K562 (cell line): Measurements from ENCODE around the gene GARIN5B. TPM values are rescaled to one million over a fixed set of nuclear protein-coding genes. Genes with fewer than 3 reads are reported as not detected.
A peak's percentile ranks its signal among the peaks of the same experiment; 100 is the strongest.

ENCODE experiments used
- ATAC-seq: fragments of 200-7000 bp; cut with Tn5 transposase; 3 replicates; pipeline ENCODE4 v1.9.1; 2020; ENCODE audit warnings: moderate library complexity
- BruUV-seq: library from RNA; stranded (reverse); fragments of 400-500 nt; replicated peaks from 2 replicates; lab custom pipeline; 2021; lab: Mats Ljungman, UMichigan
- CTCF ChIA-PET: fragments of 300-600 bp; formaldehyde crosslinking; extraction: SDS; loops from one replicate; lab custom pipeline; 2021; ENCODE audit warnings: low intra/inter-chr PET ratio; lab: Yijun Ruan, JAX
- POLR2A ChIA-PET: fragments of 300-600, 350-650 bp; sonication (Branson Sonifier 250); formaldehyde crosslinking; extraction: SDS; loops from one replicate; lab custom pipeline; 2021; ENCODE audit warnings: antibody characterized with exemption, inconsistent platforms; lab: Yijun Ruan, JAX
- DNase-seq, 4 experiments: peaks; one replicate each; pipeline versions ENCODE4 v3.0.0 to v3.0.0-alpha.2; 2011 to 2018; ENCODE audit warnings: low spot score in 3 of 4, mixed read lengths in 3 of 4; ENCODE audit errors: extremely low read depth in 1 of 4
- FAIRE-seq: peaks from 2 replicates; lab custom pipeline; 2011; peaks lifted over from hg19 to GRCh38; lab: Jason Lieb, UNC
- H2AFZ ChIP-seq: 2 replicates; pipeline ENCODE4 v1.6.0; 2011; ENCODE audit warnings: low read depth, low read length, control low read depth, inconsistent platforms
- H3K27ac ChIP-seq: fragments of 200-600 bp; 3 replicates; pipeline ENCODE4 v1.8.0; 2011; ENCODE audit warnings: low read depth, mild to moderate bottlenecking, control low read depth, inconsistent platforms, low read length, moderate library complexity, mixed read lengths; ENCODE audit errors: extremely low read depth
- H3K27me3 ChIP-seq, 2 experiments: fragments of 300-600 bp in 1 of 2; 2 replicates in 1 of 2; 3 replicates in 1 of 2; pipeline versions ENCODE4 v1.6.0 to v1.8.0; 2011; ENCODE audit warnings: inconsistent platforms in 2 of 2, low read length in 2 of 2, mild to moderate bottlenecking in 1 of 2, mixed read lengths in 1 of 2, moderate library complexity in 1 of 2; ENCODE audit not compliant: control insufficient read depth in 2 of 2, insufficient read depth in 2 of 2
- H3K36me3 ChIP-seq: fragments of 300-600 bp; 3 replicates; pipeline ENCODE4 v1.8.0; 2011; ENCODE audit warnings: mild to moderate bottlenecking, low read length, inconsistent platforms; ENCODE audit not compliant: control insufficient read depth, insufficient read depth
- H3K4me1 ChIP-seq, 2 experiments: fragments of 200-600 bp in 1 of 2; replicated peaks in 1 of 2; 2 replicates in 1 of 2; 3 replicates in 1 of 2; pipeline versions ENCODE4 v1.5.1 to v1.8.0; 2011; ENCODE audit warnings: inconsistent platforms in 2 of 2, low read length in 2 of 2, mild to moderate bottlenecking in 1 of 2, mixed read lengths in 1 of 2, moderate library complexity in 1 of 2; ENCODE audit not compliant: control insufficient read depth in 2 of 2, insufficient read depth in 2 of 2
- H3K4me2 ChIP-seq: 2 replicates; pipeline ENCODE4 v1.6.1; 2011; ENCODE audit warnings: low read length, control low read depth, inconsistent platforms, mixed read lengths; ENCODE audit not compliant: insufficient read depth
- H3K4me3 ChIP-seq: fragments of 200-600 bp; sonication (generic), shearing (Covaris generic); 2 replicates; pipeline ENCODE4 v1.5.1; 2016; ENCODE audit warnings: control low read depth, inconsistent platforms
- H3K79me2 ChIP-seq: fragments of 200-600 bp; 3 replicates; pipeline ENCODE4 v1.8.0; 2011; ENCODE audit warnings: low read length, inconsistent platforms; ENCODE audit not compliant: control insufficient read depth, insufficient read depth
- H3K9ac ChIP-seq, 2 experiments: 2 replicates each; pipeline versions ENCODE4 v1.6.0 to v1.6.1; 2011; ENCODE audit warnings: low read depth in 2 of 2, low read length in 2 of 2, control low read depth in 1 of 2, inconsistent platforms in 1 of 2, mild to moderate bottlenecking in 1 of 2, mixed read lengths in 1 of 2; ENCODE audit not compliant: insufficient read depth in 1 of 2
- H3K9me1 ChIP-seq: one replicate; pipeline ENCODE4 v1.6.0; 2011; ENCODE audit warnings: inconsistent platforms, mild to moderate bottlenecking, low read length, moderate library complexity; ENCODE audit not compliant: control insufficient read depth, insufficient read depth
- H3K9me3 ChIP-seq: replicated peaks from 2 replicates; pipeline ENCODE4 v1.5.1; 2011; ENCODE audit warnings: low read depth, low read length, inconsistent platforms; ENCODE audit not compliant: control insufficient read depth, insufficient read depth
- H4K20me1 ChIP-seq: replicated peaks from 2 replicates; pipeline ENCODE4 v1.6.1; 2011; ENCODE audit warnings: low read length, inconsistent platforms, mixed read lengths; ENCODE audit not compliant: control insufficient read depth, insufficient read depth
- CHD7 ChIP-seq: fragments of 200-600 bp; sonication (generic); IDR thresholded peaks from one replicate; pipeline ENCODE4 v1.6.1; 2012; ENCODE audit warnings: mild to moderate bottlenecking, low read depth, low read length, inconsistent platforms
- HCFC1 ChIP-seq: IDR thresholded peaks from 2 replicates; pipeline ENCODE4 v1.6.1; 2012; ENCODE audit warnings: low read depth, low read length, improper control_type of control experiment
- IRF2 ChIP-seq: sonication (generic); formaldehyde crosslinking; IDR thresholded peaks from 2 replicates; pipeline ENCODE4 v1.8.1; 2022; ENCODE audit warnings: mild to moderate bottlenecking, missing genetic modification reagents
- MLLT1 ChIP-seq, 2 experiments: fragments of 450-650 bp; IDR thresholded peaks; 2 replicates each; pipeline ENCODE4 v1.6.1; 2016
- MTA3 ChIP-seq: fragments of 450-650 bp; formaldehyde crosslinking; IDR thresholded peaks from 2 replicates; pipeline ENCODE4 v1.6.1; 2017; ENCODE audit warnings: mild to moderate bottlenecking, borderline replicate concordance
- THRAP3 ChIP-seq: fragments of 450-650 bp; IDR thresholded peaks from 2 replicates; pipeline ENCODE4 v1.6.1; 2016; ENCODE audit warnings: mild to moderate bottlenecking, inconsistent platforms, borderline replicate concordance
- ZNF699 ChIP-seq: fragments of 250-450 bp; sonication (Bioruptor Pico); IDR thresholded peaks from 2 replicates; pipeline ENCODE4 v1.8.0; 2021; ENCODE audit warnings: mild to moderate bottlenecking, moderate library complexity; ENCODE audit not compliant: insufficient replicate concordance
- WGBS: fragments of 100-300 bp; shearing (Covaris generic); methylation state at CpG from one replicate; pipeline ENCODE4 v1.1.6; 2016; ENCODE audit warnings: low coverage, mixed read lengths; ENCODE audit not compliant: insufficient coverage; ENCODE audit errors: missing lambda C conversion rate; 5-methylcytosine and 5-hydroxymethylcytosine counted together
- in situ Hi-C: fragments of 300-500 bp; cut with MboI; formaldehyde crosslinking; loops from 4 replicates; pipeline ENCODE4 v1.15.0; 2018; ENCODE audit warnings: inconsistent platforms, mixed read lengths
- intact Hi-C: fragments of 100-400 bp; cut with micrococcal nuclease; formaldehyde crosslinking; loops from 2 replicates; pipeline ENCODE4 v1.14.2; 2022
- polyA plus RNA-seq, 8 experiments: library from polyadenylated mRNA; depleted of rRNA in 4 of 8; stranded (reverse) in 5 of 8; unstranded in 3 of 8; fragments of >200 nt; fragmentation: Nextera tagmentation in 2 of 8; fragmentation: Illumina TruSeq in 1 of 8; extraction: Ambion mirVana in 2 of 8; extraction: Trizol in 1 of 8; gene quantifications; 2 replicates each; pipeline versions ENCODE4 v1.2.1 to v1.2.3, GENCODE V29; 2011 to 2014; ENCODE audit warnings: inconsistent platforms in 1 of 8, missing spikeins in 1 of 8
- total RNA-seq, 7 experiments: library from RNA; depleted of rRNA in 6 of 7; stranded (reverse); fragments of >200 nt in 6 of 7; fragmentation: Illumina TruSeq in 2 of 7; extraction: Trizol in 2 of 7; gene quantifications; 2 replicates each; pipeline versions ENCODE4 v1.2.1 to v1.2.3, GENCODE V29; 2011 to 2021; ENCODE audit warnings: low replicate concordance in 1 of 7

Gene GARIN5B
- total and polyA plus RNA-seq, 9 of the 15 experiments (the other 6 are each of a cell fraction or from before 2014, with no cell fraction given): not detected

GRCh38 chr19:55407800-55408532 lies 44.9 kb upstream of the GARIN5B start:
- H4K20me1 ChIP-seq: peaks cover 22% of the 10 kb centered on the region
- peaks cover 6% of the 10 kb centered on the region for H3K9me1 ChIP-seq
- ATAC-seq: peak; percentile 97
- peak; percentile 97 to 100 (median 98) for DNase-seq
- no peaks in the 10 kb centered on the region for H3K27me3 ChIP-seq
- peaks cover 42% of the 10 kb centered on the region for H3K79me2 ChIP-seq
- in situ Hi-C loops (no loop called here), intact Hi-C loops (no loop called here)
- BruUV-seq: no TSS peak
- peak overlapping the region; percentile 100 for H3K27ac ChIP-seq
- H3K4me1 ChIP-seq: peaks cover 19 to 38% of the 10 kb centered on the region in 2 experiments
- peak overlapping the region; percentile 96 for H3K4me2 ChIP-seq
- WGBS: under 1% methylated on average over 65 of the region's 72 CpGs
- ChIA-PET POLR2A (interaction anchor here (0.6 to 6.6 kb wide), 49 partner anchors 10 to 390 kb away, joined by 3 to 195 read pairs (median 4); partner anchors contain the start of genes DNAAF3, ISOC2, PPP1R12C and PPP6R1), CTCF (no interaction called here)
- peak; percentile 99 for FAIRE-seq
- peak overlapping the region; percentile 98 for H3K4me3 ChIP-seq
- H3K36me3 ChIP-seq: peaks cover 37% of the 10 kb centered on the region
- peak overlapping the region; percentile 98 for H2AFZ ChIP-seq
- peaks cover 18% of the 10 kb centered on the region for H3K9me3 ChIP-seq
- peak overlapping the region; percentile 95 to 99 for H3K9ac ChIP-seq
- TF ChIP-seq HCFC1: no peak
- TF ChIP-seq THRAP3: no peak
- no peak for TF ChIP-seq ZNF699 (CRISPR knock-in tag)
- no peak for TF ChIP-seq IRF2 (CRISPR knock-in tag)
- TF ChIP-seq CHD7: no peak
- peak; percentile 99 for TF ChIP-seq MTA3
- TF ChIP-seq MLLT1 (IDR thresholded peaks at IDR 0.05): peak; percentile 33 to 61; a peak in 1 of 4 replicates
